ENCODE data around the gene PSMC2.

DNA sequence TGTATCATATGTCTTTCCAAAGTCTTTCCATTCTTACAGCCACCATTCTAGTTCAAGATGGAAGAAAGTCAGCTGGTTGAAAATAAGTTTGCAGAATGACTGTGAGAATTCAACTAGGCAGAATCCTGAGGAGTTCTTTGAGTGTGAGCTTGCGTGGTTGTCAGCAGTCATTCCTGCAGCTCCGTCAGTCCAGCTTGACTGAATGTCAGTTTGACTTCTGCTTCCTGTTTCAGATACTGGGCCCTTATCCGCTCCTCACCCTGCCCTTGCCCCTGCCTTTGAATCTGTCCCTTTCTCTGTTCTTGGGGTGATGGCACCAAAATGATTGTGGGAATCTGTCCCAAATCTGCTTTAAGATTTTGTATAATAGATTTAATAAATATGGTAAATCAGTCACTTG, 70.8 kb downstream of the PSMC2 start:
- TF ChIP-seq, protein P1, sequence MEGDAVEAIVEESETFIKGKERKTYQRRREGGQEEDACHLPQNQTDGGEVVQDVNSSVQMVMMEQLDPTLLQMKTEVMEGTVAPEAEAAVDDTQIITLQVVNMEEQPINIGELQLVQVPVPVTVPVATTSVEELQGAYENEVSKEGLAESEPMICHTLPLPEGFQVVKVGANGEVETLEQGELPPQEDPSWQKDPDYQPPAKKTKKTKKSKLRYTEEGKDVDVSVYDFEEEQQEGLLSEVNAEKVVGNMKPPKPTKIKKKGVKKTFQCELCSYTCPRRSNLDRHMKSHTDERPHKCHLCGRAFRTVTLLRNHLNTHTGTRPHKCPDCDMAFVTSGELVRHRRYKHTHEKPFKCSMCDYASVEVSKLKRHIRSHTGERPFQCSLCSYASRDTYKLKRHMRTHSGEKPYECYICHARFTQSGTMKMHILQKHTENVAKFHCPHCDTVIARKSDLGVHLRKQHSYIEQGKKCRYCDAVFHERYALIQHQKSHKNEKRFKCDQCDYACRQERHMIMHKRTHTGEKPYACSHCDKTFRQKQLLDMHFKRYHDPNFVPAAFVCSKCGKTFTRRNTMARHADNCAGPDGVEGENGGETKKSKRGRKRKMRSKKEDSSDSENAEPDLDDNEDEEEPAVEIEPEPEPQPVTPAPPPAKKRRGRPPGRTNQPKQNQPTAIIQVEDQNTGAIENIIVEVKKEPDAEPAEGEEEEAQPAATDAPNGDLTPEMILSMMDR (IDR thresholded peaks at IDR 0.05), result no peak
- TF ChIP-seq EZH2 (IDR thresholded peaks at IDR 0.05; ENCODE audit: borderline replicate concordance, insufficient read depth, low read depth, low read length, poor library complexity, severe bottlenecking), result no peak
